Mucosa of gallbladder (tissue), 1 donor: ENCODE measurements around the gene FSTL5. TPM values are rescaled to one million over a fixed set of nuclear protein-coding genes. Genes with fewer than 3 reads are reported as not detected.

ENCODE experiments used
- DNase-seq: peaks from one replicate; pipeline ENCODE4 v3.0.0-alpha.2; 2020; ENCODE audit warnings: low spot score
- total RNA-seq: library from RNA; stranded (reverse); gene quantifications from one replicate; pipeline ENCODE4 v1.2.1, GENCODE V29; 2021
- donor health status: DM: no; HTN: no; CAD: no.

Gene FSTL5
- total RNA-seq, 1 donor from 2014 or later = 0.03 TPM

DNA sequence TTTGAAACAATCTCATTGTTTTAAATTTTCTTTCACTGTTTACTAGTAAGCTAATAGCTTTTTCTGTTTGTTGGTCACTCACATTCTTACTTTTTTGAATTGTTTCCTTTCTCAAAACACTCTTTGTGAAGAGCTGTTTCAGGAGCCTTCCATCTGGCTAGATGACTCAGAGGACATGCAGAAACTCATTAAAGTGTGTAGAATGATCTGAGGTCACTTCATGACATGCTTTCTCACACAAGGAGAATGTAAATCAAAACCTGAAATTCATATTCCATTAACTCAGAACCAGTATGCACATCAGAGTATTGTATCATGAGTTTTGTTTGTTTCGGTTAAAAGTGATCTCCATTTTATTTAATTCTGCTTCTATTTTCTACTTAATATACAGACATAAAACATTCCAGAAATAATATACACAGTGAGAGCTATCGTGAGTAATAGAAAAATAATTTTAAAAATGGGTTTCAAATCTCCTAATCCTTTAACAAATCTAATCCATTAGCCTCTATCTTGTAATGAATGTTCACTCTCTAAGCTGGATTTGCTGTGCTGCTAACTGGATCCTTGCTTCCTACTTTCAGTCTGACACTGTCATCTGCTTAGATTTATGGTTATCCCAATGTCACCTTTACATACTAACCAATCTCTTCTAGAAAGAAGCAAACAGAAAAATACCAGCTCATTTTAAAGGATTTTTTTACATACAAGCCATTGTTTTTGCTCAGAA, 449.6 kb downstream of the FSTL5 start:
- DNase-seq = no peak

- no peak for DNase-seq
These were observed 459.1 kb downstream of the FSTL5 start for GRCh38 chr4:161704653-161705052.

GRCh38 chr4:161704040-161704439, 459.8 kb downstream of the FSTL5 start:
- DNase-seq = no peak

DNA sequence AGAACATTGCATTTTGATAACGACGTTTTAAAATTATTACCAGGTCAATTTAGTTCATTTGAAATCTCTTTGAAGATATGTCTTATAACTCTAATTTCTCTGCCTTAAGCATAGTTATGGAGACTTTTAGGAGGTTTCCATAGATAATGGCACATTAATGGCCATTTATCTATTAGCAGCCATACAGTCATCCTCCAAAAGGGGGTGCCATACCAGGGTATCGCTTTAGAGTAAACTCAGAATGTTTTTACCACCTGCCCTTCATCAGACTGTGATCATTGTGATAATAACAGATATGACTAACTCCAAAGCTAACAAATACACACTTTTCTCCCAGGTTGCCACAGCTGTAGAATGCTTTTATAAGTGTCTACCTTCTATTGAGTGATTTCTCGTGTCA, 461.5 kb downstream of the FSTL5 start:
- no peak for DNase-seq

GRCh38 chr4:161696944-161697343, 466.9 kb downstream of the FSTL5 start:
- no peak for DNase-seq

GRCh38 chr4:161680146-161680545, 483.7 kb downstream of the FSTL5 start:
- no peak for DNase-seq

DNA sequence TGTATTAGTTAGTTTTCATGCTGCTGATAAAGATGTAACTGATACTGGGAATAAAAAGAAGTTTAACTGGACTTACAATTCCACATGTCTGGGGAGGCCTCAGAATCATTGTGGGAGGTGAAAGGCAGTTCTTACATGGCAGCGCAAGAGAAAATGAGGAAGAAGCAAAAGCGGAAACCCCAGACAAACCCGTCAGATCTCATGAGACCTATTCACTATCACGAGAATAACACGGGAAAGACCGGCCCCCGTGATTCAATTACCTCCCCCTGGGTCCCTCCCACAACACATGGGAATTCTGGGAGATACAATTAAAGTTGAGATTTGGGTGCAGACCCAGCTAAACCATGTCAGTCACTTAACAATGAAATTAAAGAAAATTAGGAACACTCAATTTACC, 499.1 kb downstream of the FSTL5 start:
- no peak for DNase-seq

- no peak for DNase-seq
These were observed 500.0 kb downstream of the FSTL5 start for GRCh38 chr4:161663844-161664243.

GRCh38 chr4:161658676-161659075, 505.1 kb downstream of the FSTL5 start:
- DNase-seq = no peak

GRCh38 chr4:161657616-161658015, 506.2 kb downstream of the FSTL5 start:
- no peak for DNase-seq

DNA sequence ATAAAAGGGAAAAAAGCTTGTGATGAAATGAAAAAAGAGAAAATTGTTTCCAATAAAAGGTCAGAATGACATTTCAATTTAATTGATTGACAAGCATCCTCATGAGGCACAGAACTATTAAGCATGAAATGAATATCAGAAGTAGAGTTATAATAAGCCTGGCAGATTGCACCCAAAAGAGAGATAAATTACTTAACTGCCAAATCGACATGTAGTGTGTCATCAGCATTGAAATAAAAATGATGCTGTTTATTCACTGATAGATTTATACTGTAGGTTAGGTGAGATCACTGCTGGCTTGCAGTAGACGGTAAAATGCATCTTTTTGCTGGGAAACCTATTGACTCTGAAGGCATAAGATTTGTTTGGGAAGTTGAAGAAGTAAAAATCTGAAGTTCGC, 507.2 kb downstream of the FSTL5 start:
- DNase-seq = no peak

GRCh38 chr4:161655148-161655547, 508.7 kb downstream of the FSTL5 start:
- no peak for DNase-seq

DNA sequence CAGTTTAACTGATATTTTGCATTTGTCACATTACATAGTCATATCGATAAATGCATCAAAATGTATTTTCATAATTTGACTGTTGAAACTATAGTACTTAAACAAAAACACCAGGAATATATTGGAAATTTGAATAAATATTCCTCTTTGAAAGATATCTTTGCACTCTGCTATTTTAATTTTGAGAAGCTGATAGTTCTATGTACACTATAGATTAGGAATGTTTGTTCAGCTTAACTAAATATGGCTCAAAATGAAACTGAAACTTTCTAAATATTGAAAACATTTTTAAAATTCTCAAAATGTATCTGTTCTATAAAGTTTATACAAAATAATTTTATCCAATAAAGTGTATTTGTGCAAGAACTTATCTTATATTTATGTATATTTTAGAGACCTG, 510.1 kb downstream of the FSTL5 start:
- DNase-seq = no peak

DNA sequence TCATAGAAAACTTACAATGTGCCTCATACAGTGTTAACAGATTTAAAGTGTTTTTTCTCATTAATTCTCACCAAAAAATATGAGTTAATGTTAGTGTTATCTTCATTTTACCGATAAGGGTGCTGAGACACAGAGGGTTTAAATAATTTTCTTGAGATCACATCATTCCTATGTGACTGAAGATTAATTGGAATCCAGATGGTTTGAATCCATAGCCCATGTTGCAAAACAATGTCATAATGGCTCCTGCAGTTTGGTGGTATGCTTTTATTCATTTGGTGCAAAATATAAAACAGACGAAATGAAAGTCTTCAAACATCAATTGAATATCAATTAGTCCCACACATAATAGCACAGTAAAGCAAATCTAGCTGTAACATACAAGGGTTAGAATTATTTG, 512.2 kb downstream of the FSTL5 start:
- no peak for DNase-seq

DNA sequence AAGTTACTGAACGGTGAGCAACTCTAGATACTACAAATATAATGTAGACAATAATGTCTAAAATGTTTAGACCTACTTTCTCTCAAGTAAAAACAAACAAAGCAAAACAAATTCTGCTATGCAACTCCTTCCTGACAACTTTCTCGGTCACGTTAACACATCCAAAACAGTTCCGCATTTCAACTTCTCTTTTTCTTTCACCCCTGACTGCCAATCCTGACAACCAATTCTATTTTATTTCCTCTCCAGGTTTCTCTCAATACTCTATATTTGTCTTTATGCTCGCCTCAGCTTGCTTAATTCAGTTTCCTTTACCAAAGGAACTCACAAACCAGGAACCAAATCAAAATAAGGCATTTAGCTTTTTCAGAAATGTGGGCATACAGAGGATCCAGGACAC, 513.0 kb downstream of the FSTL5 start:
- DNase-seq = no peak

DNA sequence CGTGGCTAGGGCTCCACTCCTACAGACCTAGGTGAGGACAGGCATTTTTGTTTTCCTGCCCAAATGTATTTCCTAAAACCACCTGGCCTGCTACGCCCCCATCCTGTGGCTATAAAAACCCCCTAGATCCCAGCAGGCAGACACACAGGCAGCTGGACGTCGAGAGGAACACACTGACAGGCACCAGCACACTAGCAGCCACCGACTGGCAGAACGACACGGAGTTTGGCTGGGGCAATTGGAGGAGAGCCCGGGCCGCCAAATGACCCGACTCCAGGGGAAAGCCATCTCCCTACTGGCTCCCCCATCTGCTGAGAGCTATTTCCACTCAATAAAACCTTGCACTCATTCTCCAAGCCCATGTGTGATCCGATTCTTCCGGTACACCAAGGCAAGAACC, 516.0 kb downstream of the FSTL5 start:
- no peak for DNase-seq

- no peak for DNase-seq
These were observed 521.1 kb downstream of the FSTL5 start for GRCh38 chr4:161642708-161643107.

DNA sequence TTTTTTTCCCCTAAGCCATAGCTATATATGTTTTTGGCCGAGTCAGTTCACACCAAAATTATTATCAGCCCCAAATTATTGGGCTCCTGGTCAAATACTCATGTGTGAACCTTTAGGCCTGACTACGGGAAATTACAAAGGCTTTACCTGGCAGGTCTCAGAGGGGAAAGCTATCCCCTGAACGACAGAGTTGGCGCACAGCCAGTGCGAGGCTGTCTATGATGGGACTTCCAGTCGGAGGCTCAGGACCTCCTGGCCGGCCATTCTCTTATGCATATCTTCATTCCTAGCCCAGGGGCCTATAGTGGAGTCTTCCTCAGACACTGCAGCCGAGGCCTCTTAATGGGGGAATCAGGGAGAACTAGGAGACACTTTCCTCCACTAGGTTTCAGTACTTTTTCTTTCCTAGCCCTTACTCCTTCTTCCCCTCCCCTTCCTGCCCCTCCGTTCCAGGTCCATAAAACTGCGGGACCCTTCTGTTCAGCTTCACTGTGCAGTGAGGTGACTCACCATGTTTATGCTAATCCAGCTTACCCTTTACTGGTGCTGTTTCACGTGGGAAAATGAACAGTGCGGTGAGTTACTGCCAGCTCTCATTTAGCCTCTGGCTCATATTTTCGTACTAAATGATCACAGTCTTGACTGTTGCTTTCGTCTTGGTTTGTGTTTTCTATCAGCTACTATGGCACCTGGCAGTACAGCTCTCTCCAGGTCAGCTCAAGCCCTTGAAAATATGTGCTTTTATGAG, 533.9 kb downstream of the FSTL5 start:
- DNase-seq = no peak

DNA sequence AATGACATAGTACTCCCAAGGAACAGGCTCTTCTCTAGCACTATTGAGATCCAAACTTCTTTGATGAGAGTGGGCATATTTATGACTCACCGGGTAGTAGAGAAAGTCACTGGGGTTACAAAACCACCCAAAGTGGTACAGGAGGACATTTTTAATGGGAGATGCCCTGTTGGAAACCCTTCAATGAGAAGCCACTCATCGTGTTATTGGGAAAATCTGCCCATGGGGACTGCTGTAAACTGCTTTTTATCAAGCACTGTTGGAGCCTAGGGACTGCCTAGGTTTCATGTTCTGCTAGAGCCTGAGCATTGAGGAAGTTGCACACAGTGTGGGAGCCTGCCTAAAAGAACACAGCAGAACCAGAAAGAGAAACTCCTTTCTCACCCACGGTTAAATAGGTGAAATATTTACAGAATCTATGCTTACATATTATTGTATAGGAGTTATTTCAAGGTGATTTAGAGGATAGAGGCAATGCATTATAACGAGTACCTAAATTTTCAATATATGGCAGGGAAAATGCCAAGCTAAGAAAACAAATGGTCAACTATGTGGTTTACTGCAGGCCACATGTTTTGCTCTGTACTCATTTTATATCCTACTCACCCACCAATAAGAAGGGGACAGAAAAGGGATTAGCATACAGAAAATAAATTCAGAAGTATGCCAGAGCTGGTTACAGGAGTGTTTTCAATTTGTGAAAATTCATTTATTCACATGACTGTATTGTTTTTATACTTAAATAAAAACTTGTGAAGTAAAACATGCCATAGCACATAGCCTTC, 559.1 kb downstream of the FSTL5 start:
- DNase-seq = no peak

DNA sequence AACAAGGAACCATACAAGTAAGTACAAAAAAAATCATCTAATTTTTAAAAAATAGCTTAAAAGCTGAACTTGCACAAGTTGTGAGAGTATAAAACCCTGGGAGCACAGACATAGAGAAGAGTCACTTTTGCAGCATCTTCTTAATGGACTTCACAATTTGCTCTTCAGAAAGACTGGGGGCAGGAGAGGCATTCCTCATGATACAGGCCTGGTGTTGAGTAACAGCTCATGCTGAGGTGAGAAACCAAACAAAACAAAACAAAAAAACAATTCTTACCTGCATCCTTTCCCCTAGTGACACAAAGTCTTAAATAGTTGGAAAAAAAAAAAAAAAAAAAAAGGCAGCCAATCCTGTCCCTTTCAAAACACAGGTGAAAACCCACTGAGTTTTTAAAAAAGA, 562.8 kb downstream of the FSTL5 start:
- DNase-seq = no peak

- DNase-seq = no peak
These were observed 568.5 kb downstream of the FSTL5 start for GRCh38 chr4:161595230-161595771.

DNA sequence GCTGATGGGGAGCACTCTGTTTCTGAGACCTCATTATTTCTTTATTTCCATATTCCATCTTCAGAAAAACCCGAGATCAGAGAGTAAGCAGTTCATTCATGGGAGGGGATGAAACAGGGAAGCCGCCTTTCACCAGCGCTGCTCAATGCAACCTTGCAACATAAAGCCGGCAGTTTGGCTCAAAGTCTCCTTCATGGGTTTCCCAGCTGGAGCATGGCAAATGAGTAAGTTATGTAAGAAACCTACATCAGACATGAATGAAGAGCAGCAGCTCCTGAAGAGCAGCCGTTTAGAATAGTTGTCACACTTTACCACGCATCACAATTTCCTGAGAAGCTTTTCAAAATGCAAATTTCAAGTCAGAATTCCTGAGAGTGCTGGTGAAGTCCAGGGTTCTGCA, 578.8 kb downstream of the FSTL5 start:
- no peak for DNase-seq
